PC-9 (cell line): Measurements from ENCODE around the gene SPEF1. TPM values are rescaled to one million over a fixed set of nuclear protein-coding genes. Genes with fewer than 3 reads are reported as not detected.

Source experiments
- BruUV-seq: library from RNA; stranded (reverse); fragments of 400-500 nt; replicated peaks from 2 replicates; lab custom pipeline; 2021; lab: Mats Ljungman, UMichigan
- CTCF ChIA-PET: fragments of 300-600 bp; sonication (Branson Sonifier 250); formaldehyde crosslinking; loops from one replicate; lab custom pipeline; 2022; ENCODE audit warnings: antibody characterized with exemption; lab: Charles Lee
- POLR2A ChIA-PET: fragments of 300-600 bp; sonication (Branson Sonifier 250); formaldehyde crosslinking; loops from one replicate; lab custom pipeline; 2022; ENCODE audit warnings: antibody characterized with exemption; ENCODE audit not compliant: unreplicated experiment; lab: Charles Lee
- DNase-seq, 2 experiments: peaks; one replicate each; pipeline versions ENCODE4 v3.0.0 to v3.0.0-alpha.2; 2015 to 2022; ENCODE audit warnings: mixed read lengths in 1 of 2
- H2AFZ ChIP-seq: fragments of 200-600 bp; sonication (generic); 2 replicates; pipeline ENCODE4 v1.8.1; 2017; ENCODE audit warnings: antibody characterized with exemption
- H3F3A ChIP-seq: fragments of 200-600 bp; sonication (generic); 2 replicates; pipeline ENCODE4 v1.8.1; 2017; ENCODE audit warnings: antibody characterized with exemption, mild to moderate bottlenecking, low read depth; ENCODE audit not compliant: insufficient read depth
- H3K27ac ChIP-seq: fragments of 200-600 bp; sonication (generic); 2 replicates; pipeline ENCODE4 v1.6.1; 2016; ENCODE audit warnings: mixed run types
- H3K27me3 ChIP-seq: fragments of 200-600 bp; sonication (generic); 2 replicates; pipeline ENCODE4 v1.6.1; 2016; ENCODE audit warnings: low read depth, mixed run types; ENCODE audit not compliant: insufficient read depth
- H3K36me3 ChIP-seq: fragments of 200-600 bp; sonication (generic); 2 replicates; pipeline ENCODE4 v1.6.1; 2016; ENCODE audit warnings: low read depth, mixed run types
- H3K4me1 ChIP-seq: fragments of 200-600 bp; sonication (generic); replicated peaks from 2 replicates; pipeline ENCODE4 v1.6.1; 2016; ENCODE audit warnings: mixed run types; ENCODE audit not compliant: insufficient read depth
- H3K4me2 ChIP-seq: fragments of 200-600 bp; sonication (generic); 2 replicates; pipeline ENCODE4 v1.6.1; 2017; ENCODE audit warnings: mixed run types
- H3K4me3 ChIP-seq: fragments of 200-600 bp; sonication (generic); 2 replicates; pipeline ENCODE4 v1.6.1; 2016; ENCODE audit warnings: mixed run types
- H3K79me2 ChIP-seq: fragments of 200-600 bp; sonication (generic); 2 replicates; pipeline ENCODE4 v1.6.1; 2017; ENCODE audit warnings: low read depth, mixed run types
- H3K9me2 ChIP-seq: fragments of 200-600 bp; sonication (generic); 2 replicates; pipeline ENCODE4 v1.8.1; 2017; ENCODE audit warnings: mild to moderate bottlenecking; ENCODE audit not compliant: insufficient read depth
- H3K9me3 ChIP-seq: fragments of 200-600 bp; sonication (generic); 2 replicates; pipeline ENCODE4 v1.8.1; 2016; ENCODE audit warnings: low read depth; ENCODE audit not compliant: insufficient read depth
- H4K20me1 ChIP-seq: fragments of 200-600 bp; sonication (generic); 2 replicates; pipeline ENCODE4 v1.8.1; 2017; ENCODE audit not compliant: insufficient read depth
- CTCF ChIP-seq: fragments of 200-600 bp; sonication (generic); conservative IDR thresholded peaks from 2 replicates; pipeline ENCODE4 v1.6.1; 2017; ENCODE audit warnings: mixed run types, antibody characterized with exemption, mild to moderate bottlenecking, moderate library complexity
- EZH2 ChIP-seq: fragments of 200-600 bp; sonication (generic); IDR thresholded peaks from 2 replicates; pipeline ENCODE4 v1.8.0; 2017; ENCODE audit warnings: antibody characterized with exemption, low read depth
- intact Hi-C: fragments of 100-400 bp; cut with micrococcal nuclease; formaldehyde crosslinking; loops from one replicate; pipeline ENCODE4 v1.10.0; 2022; ENCODE audit not compliant: unreplicated experiment
- total RNA-seq: library from RNA; stranded (reverse); gene quantifications from 2 replicates; pipeline ENCODE4 v1.2.3, GENCODE V29; 2021

The SPEF1 gene
- total RNA-seq, 1 experiment from 2014 or later = 2.6 TPM

DNA sequence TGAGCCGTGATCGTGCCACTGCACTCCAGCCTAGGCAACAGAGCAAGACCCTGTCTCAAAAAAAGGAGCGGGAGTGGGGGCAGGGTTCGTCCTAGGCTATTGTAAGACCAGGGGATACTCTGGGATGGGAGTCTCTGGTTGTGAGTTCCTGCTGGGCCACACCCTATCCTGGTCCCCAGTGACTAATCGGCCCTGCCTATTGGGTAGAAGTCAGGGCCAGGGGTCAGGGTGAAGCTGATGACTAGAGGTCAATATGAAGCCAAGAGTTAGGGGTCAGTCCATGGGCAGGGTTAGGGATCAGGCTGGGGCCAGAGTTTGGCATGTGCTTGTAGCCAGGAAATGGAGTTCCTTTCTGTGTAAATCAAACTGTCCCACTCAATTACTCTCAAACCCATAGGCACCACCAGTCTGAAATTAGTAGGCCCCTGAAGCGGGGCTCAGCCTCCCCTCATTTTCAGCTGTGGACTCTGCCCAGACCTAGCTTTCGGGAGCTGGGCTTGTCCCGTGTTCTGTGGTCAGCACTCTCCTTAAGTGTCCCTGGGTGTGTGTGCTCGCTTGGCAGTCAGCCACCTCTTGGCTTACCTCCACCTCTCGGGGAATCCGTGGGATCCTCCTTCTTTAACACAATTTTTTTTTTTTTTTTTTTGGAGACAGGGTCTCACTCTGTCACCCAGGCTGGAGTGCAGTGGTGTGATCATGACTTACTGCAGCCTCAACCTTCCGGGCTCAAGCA lies 47.0 kb downstream of the SPEF1 start:
- intact Hi-C loops = no loop called here
- Histone ChIP-seq H3K27me3 (no peaks in the 10 kb centered on the region), H3K4me2 (no peak overlapping the region), H3K79me2 (no peaks in the 10 kb centered on the region), H3K4me3 (no peak overlapping the region), H3K36me3 (no peaks in the 10 kb centered on the region), H2AFZ (no peak overlapping the region), H3K9me2 (no peaks in the 10 kb centered on the region), H3F3A (no peaks in the 10 kb centered on the region), H3K4me1 (no peaks in the 10 kb centered on the region), H4K20me1 (no peaks in the 10 kb centered on the region), H3K9me3 (no peaks in the 10 kb centered on the region), H3K27ac (no peak overlapping the region)
- DNase-seq = no peak
- ChIA-PET POLR2A (no interaction called here), CTCF (no interaction called here)
- TF ChIP-seq CTCF = no peak
- TF ChIP-seq EZH2 = no peak
- BruUV-seq = no TSS peak

GRCh38 chr20:3733119-3733995 lies 47.9 kb downstream of the SPEF1 start:
- TF ChIP-seq CTCF = no peak
- TF ChIP-seq EZH2 = no peak
- Histone ChIP-seq H3K79me2 (no peaks in the 10 kb centered on the region), H3K4me3 (no peak overlapping the region), H3K4me2 (no peak overlapping the region), H3K27me3 (no peaks in the 10 kb centered on the region), H3K9me2 (no peaks in the 10 kb centered on the region), H3K9me3 (no peaks in the 10 kb centered on the region), H2AFZ (no peak overlapping the region), H3K36me3 (no peaks in the 10 kb centered on the region), H3K4me1 (peaks cover 7% of the 10 kb centered on the region), H4K20me1 (no peaks in the 10 kb centered on the region), H3F3A (no peaks in the 10 kb centered on the region), H3K27ac (no peak overlapping the region)
- ChIA-PET CTCF (no interaction called here), POLR2A (no interaction called here)
- intact Hi-C loops = no loop called here
- no peak for DNase-seq
- no TSS peak for BruUV-seq

GRCh38 chr20:3732327-3733118 lies 48.7 kb downstream of the SPEF1 start, which contains the start of gene HSPA12B:
Gene HSPA12B (plus strand): TSS chr20:3732685. CDS start chr20:3738675, 5,990 bp downstream.
- Histone ChIP-seq H3K36me3 (no peaks in the 10 kb centered on the region), H3K79me2 (no peaks in the 10 kb centered on the region), H2AFZ (no peak within 1 kb of the TSS), H3K4me1 (peaks cover 9% of the 10 kb centered on the region), H3K9me2 (no peaks in the 10 kb centered on the region), H3K27me3 (no peaks in the 10 kb centered on the region), H3K4me3 (no peak within 1 kb of the TSS), H4K20me1 (no peaks in the 10 kb centered on the region), H3K4me2 (no peak within 1 kb of the TSS), H3K27ac (no peak within 1 kb of the TSS), H3F3A (peaks cover 5% of the 10 kb centered on the region; the same call in 1 of the 2 replicates), H3K9me3 (no peaks in the 10 kb centered on the region)
- intact Hi-C loops = no loop called here
- BruUV-seq = no TSS peak
- DNase-seq = no peak
- ChIA-PET POLR2A (no interaction called here), CTCF (no interaction called here)
- no peak for TF ChIP-seq CTCF
- TF ChIP-seq EZH2 = no peak
